Mesendoderm (in vitro differentiated cells): ENCODE results near the gene TP73.

ENCODE experiments used
- DNase-seq: peaks from one replicate; pipeline ENCODE4 v3.0.0; 2013
- H2AK5ac ChIP-seq: 2 replicates; pipeline ENCODE4 v1.6.1; 2013; ENCODE audit warnings: low read length, inconsistent platforms
- H2BK120ac ChIP-seq: 2 replicates; pipeline ENCODE4 v1.6.1; 2013; ENCODE audit warnings: low read depth, mild to moderate bottlenecking, low read length, moderate library complexity, mixed read lengths
- H2BK15ac ChIP-seq: replicated peaks from 2 replicates; pipeline ENCODE4 v1.6.1; 2013; ENCODE audit warnings: low read depth, mild to moderate bottlenecking, moderate library complexity
- H2BK5ac ChIP-seq: 2 replicates; pipeline ENCODE4 v1.6.1; 2013; ENCODE audit warnings: low read length, inconsistent platforms
- H3K18ac ChIP-seq: 2 replicates; pipeline ENCODE4 v1.6.1; 2013; ENCODE audit warnings: mild to moderate bottlenecking, low read length, mixed read lengths
- H3K23ac ChIP-seq: one replicate; pipeline ENCODE4 v1.6.1; 2013; ENCODE audit warnings: low read length
- H3K27ac ChIP-seq: 2 replicates; pipeline ENCODE4 v1.5.1; 2013; ENCODE audit warnings: low read depth, mild to moderate bottlenecking, inconsistent platforms, low read length, moderate library complexity
- H3K27me3 ChIP-seq: 2 replicates; pipeline ENCODE4 v1.6.1; 2013; ENCODE audit warnings: low read length, control low read depth, mild to moderate bottlenecking, inconsistent platforms; ENCODE audit not compliant: insufficient read depth, poor library complexity
- H3K36me3 ChIP-seq: 2 replicates; pipeline ENCODE4 v1.6.1; 2013; ENCODE audit warnings: low read length, inconsistent platforms; ENCODE audit not compliant: control insufficient read depth, insufficient read depth
- H3K4ac ChIP-seq: one replicate; pipeline ENCODE4 v1.6.1; 2013; ENCODE audit warnings: low read depth, mild to moderate bottlenecking, low read length, moderate library complexity
- H3K4me1 ChIP-seq: 2 replicates; pipeline ENCODE4 v1.6.1; 2013; ENCODE audit warnings: low read depth, low read length, inconsistent platforms; ENCODE audit not compliant: control insufficient read depth
- H3K4me2 ChIP-seq: 2 replicates; pipeline ENCODE4 v1.6.1; 2013; ENCODE audit warnings: low read length
- H3K4me3 ChIP-seq: 2 replicates; pipeline ENCODE4 v1.5.1; 2013; ENCODE audit warnings: mild to moderate bottlenecking, low read length
- H3K56ac ChIP-seq: one replicate; pipeline ENCODE4 v1.6.1; 2013; ENCODE audit warnings: low read length
- H3K79me1 ChIP-seq: 2 replicates; pipeline ENCODE4 v1.6.1; 2013; ENCODE audit warnings: low read length, inconsistent platforms
- H3K79me2 ChIP-seq: 2 replicates; pipeline ENCODE4 v1.6.1; 2013; ENCODE audit warnings: mild to moderate bottlenecking, low read length; ENCODE audit not compliant: control insufficient read depth, insufficient read depth
- H3K9ac ChIP-seq: 2 replicates; pipeline ENCODE4 v1.6.1; 2013; ENCODE audit warnings: low read length, inconsistent platforms
- H4K5ac ChIP-seq: one replicate; pipeline ENCODE4 v1.6.1; 2013; ENCODE audit warnings: low read length
- H4K8ac ChIP-seq: one replicate; pipeline ENCODE4 v1.6.1; 2013; ENCODE audit warnings: low read depth, mild to moderate bottlenecking, control low read depth, low read length, moderate library complexity
- WGBS: extraction: QIAGEN DNeasy Blood & Tissue Kit; methylation state at CpG from one replicate; pipeline ENCODE4 v1.1.7; 2013; ENCODE audit warnings: low lambda C conversion rate, missing lambda C conversion rate; ENCODE audit not compliant: insufficient coverage; ENCODE audit errors: extremely low coverage; 5-methylcytosine and 5-hydroxymethylcytosine counted together

Gene TP73

GRCh38 chr1:3698660-3699408 lies 46.5 kb downstream of the TP73 start:
- no peak overlapping the region for H3K4me3 ChIP-seq
- no peak overlapping the region for H4K8ac ChIP-seq
- no peak overlapping the region for H2AK5ac ChIP-seq
- no peak overlapping the region for H3K4me2 ChIP-seq
- no peak overlapping the region for H3K18ac ChIP-seq
- no peaks in the 10 kb centered on the region for H3K36me3 ChIP-seq
- H3K56ac ChIP-seq: no peak overlapping the region
- no peaks in the 10 kb centered on the region for H3K27me3 ChIP-seq
- H3K4ac ChIP-seq: no peak overlapping the region
- H3K23ac ChIP-seq: no peak overlapping the region
- H3K79me2 ChIP-seq: no peaks in the 10 kb centered on the region
- DNase-seq: no peak
- no peak overlapping the region for H4K5ac ChIP-seq
- WGBS: no CpG with 5 or more reads among the region's 29 CpGs
- no peak overlapping the region for H2BK5ac ChIP-seq
- H3K9ac ChIP-seq: no peak overlapping the region
- no peak overlapping the region for H2BK15ac ChIP-seq
- no peak overlapping the region for H2BK120ac ChIP-seq
- H3K4me1 ChIP-seq: no peaks in the 10 kb centered on the region
- no peaks in the 10 kb centered on the region for H3K79me1 ChIP-seq
- no peak overlapping the region for H3K27ac ChIP-seq

DNA sequence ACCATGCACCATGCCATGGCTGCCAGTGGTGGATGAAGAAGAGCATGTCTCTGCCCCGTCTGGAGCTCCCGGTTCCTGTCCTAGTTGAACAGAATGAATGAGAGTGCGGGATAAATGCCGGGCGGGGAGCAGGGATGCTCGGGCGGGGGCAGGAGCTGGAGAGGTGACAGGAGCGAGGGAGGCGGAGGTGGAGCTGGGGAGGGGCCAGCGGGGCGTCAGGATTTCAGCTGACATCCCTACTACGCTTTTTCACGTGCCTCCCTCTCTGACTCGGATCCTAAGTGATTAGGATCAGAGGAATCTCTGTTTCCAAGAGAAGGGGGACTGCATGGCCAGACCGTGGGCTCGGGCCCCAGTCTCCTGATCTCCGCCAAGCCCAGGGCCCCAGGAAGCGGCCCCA lies 47.3 kb downstream of the TP73 start:
- Histone ChIP-seq H3K4ac (no peak overlapping the region), H3K27ac (no peak overlapping the region), H3K4me1 (no peaks in the 10 kb centered on the region), H3K4me2 (no peak overlapping the region), H3K79me1 (no peaks in the 10 kb centered on the region), H4K5ac (no peak overlapping the region), H3K23ac (no peak overlapping the region), H2BK5ac (no peak overlapping the region), H3K56ac (no peak overlapping the region), H3K9ac (no peak overlapping the region), H3K18ac (no peak overlapping the region), H3K27me3 (no peaks in the 10 kb centered on the region), H4K8ac (no peak overlapping the region), H3K79me2 (no peaks in the 10 kb centered on the region), H2BK15ac (no peak overlapping the region), H2BK120ac (no peak overlapping the region), H3K36me3 (no peaks in the 10 kb centered on the region), H2AK5ac (no peak overlapping the region), H3K4me3 (no peak overlapping the region)
- WGBS: no CpG with 5 or more reads among the region's 18 CpGs
- no peak for DNase-seq

GRCh38 chr1:3700631-3701030 lies 48.3 kb downstream of the TP73 start:
- no peak for DNase-seq
- Histone ChIP-seq H3K27me3 (no peaks in the 10 kb centered on the region), H2BK5ac (no peak overlapping the region), H4K5ac (no peak overlapping the region), H2AK5ac (no peak overlapping the region), H4K8ac (no peak overlapping the region), H3K9ac (no peak overlapping the region), H3K79me1 (no peaks in the 10 kb centered on the region), H3K56ac (no peak overlapping the region), H3K4me3 (no peak overlapping the region), H3K36me3 (no peaks in the 10 kb centered on the region), H3K79me2 (no peaks in the 10 kb centered on the region), H3K4ac (no peak overlapping the region), H2BK15ac (no peak overlapping the region), H3K18ac (no peak overlapping the region), H3K23ac (no peak overlapping the region), H3K27ac (no peak overlapping the region), H2BK120ac (no peak overlapping the region), H3K4me2 (no peak overlapping the region), H3K4me1 (no peaks in the 10 kb centered on the region)
- no CpG with 5 or more reads among the region's 10 CpGs for WGBS

GRCh38 chr1:3702528-3702927 lies 50.2 kb downstream of the TP73 start:
- no peaks in the 10 kb centered on the region for H3K79me1 ChIP-seq
- no peak overlapping the region for H2BK120ac ChIP-seq
- no peak overlapping the region for H3K23ac ChIP-seq
- no peak overlapping the region for H3K9ac ChIP-seq
- no peak overlapping the region for H3K4ac ChIP-seq
- H3K4me1 ChIP-seq: no peaks in the 10 kb centered on the region
- no peak for DNase-seq
- H3K36me3 ChIP-seq: no peaks in the 10 kb centered on the region
- no peak overlapping the region for H2BK5ac ChIP-seq
- no peak overlapping the region for H3K18ac ChIP-seq
- WGBS: no CpG with 5 or more reads among the region's 19 CpGs
- no peaks in the 10 kb centered on the region for H3K27me3 ChIP-seq
- no peaks in the 10 kb centered on the region for H3K79me2 ChIP-seq
- no peak overlapping the region for H4K8ac ChIP-seq
- H3K4me2 ChIP-seq: no peak overlapping the region
- no peak overlapping the region for H3K56ac ChIP-seq
- H2BK15ac ChIP-seq: no peak overlapping the region
- H2AK5ac ChIP-seq: no peak overlapping the region
- no peak overlapping the region for H4K5ac ChIP-seq
- no peak overlapping the region for H3K27ac ChIP-seq
- H3K4me3 ChIP-seq: no peak overlapping the region

- H4K5ac ChIP-seq: no peak overlapping the region
- H3K4me2 ChIP-seq: no peak overlapping the region
- no peaks in the 10 kb centered on the region for H3K4me1 ChIP-seq
- no peaks in the 10 kb centered on the region for H3K36me3 ChIP-seq
- H3K79me1 ChIP-seq: no peaks in the 10 kb centered on the region
- H3K27ac ChIP-seq: no peak overlapping the region
- H3K9ac ChIP-seq: no peak overlapping the region
- whole genome bisulfite sequencing: no CpG with 5 or more reads among the region's 21 CpGs
- H2BK5ac ChIP-seq: no peak overlapping the region
- no peaks in the 10 kb centered on the region for H3K79me2 ChIP-seq
- no peak overlapping the region for H3K18ac ChIP-seq
- H3K27me3 ChIP-seq: no peaks in the 10 kb centered on the region
- H3K56ac ChIP-seq: no peak overlapping the region
- no peak overlapping the region for H3K4me3 ChIP-seq
- no peak overlapping the region for H2BK120ac ChIP-seq
- no peak overlapping the region for H2AK5ac ChIP-seq
- no peak overlapping the region for H4K8ac ChIP-seq
- H2BK15ac ChIP-seq: no peak overlapping the region
- H3K4ac ChIP-seq: no peak overlapping the region
- H3K23ac ChIP-seq: no peak overlapping the region
- DNase-seq: no peak
Observed at GRCh38 chr1:3702990-3703728, 50.8 kb downstream of the TP73 start.
